ENCODE measurements around the gene STAT3. TPM values are rescaled to one million over a fixed set of nuclear protein-coding genes. Genes with fewer than 3 reads are reported as not detected.
"Not testable (repeated sequence)": the region's sequence is repeated elsewhere in the genome, so short reads cannot be mapped to it uniquely, and the experiment has no call there.

The STAT3 gene
- total RNA-seq, 1 donor from 2014 or later, result 68.0 TPM

GRCh38 chr17:42399948-42400843, 12.0 kb upstream of the STAT3 start:
- DNase-seq, result no peak
- Mint-ChIP-seq H3K9me3 (ENCODE audit: unreplicated experiment) (peaks cover 4% of the 10 kb centered on the region), H3K27ac (ENCODE audit: unreplicated experiment) (no peak overlapping the region), H3K27me3 (ENCODE audit: unreplicated experiment) (peaks cover 5% of the 10 kb centered on the region), H3K36me3 (ENCODE audit: unreplicated experiment) (no peaks in the 10 kb centered on the region), H3K4me1 (ENCODE audit: low read depth, unreplicated experiment) (peaks cover 7% of the 10 kb centered on the region), H3K4me3 (ENCODE audit: unreplicated experiment) (no peak overlapping the region)
- TF ChIP-seq CTCF (IDR thresholded peaks at IDR 0.05; ENCODE audit: partially characterized antibody, unreplicated experiment), result no peak

- peaks cover 7% of the 10 kb centered on the region for H3K4me1 Mint-ChIP-seq (ENCODE audit: low read depth, unreplicated experiment)
- no peak overlapping the region for H3K27ac Mint-ChIP-seq (ENCODE audit: unreplicated experiment)
- no peak for DNase-seq
- no peak overlapping the region for H3K4me3 Mint-ChIP-seq (ENCODE audit: unreplicated experiment)
- peaks cover 4% of the 10 kb centered on the region for H3K27me3 Mint-ChIP-seq (ENCODE audit: unreplicated experiment)
- TF ChIP-seq CTCF (IDR thresholded peaks at IDR 0.05; ENCODE audit: partially characterized antibody, unreplicated experiment), result no peak
- no peaks in the 10 kb centered on the region for H3K36me3 Mint-ChIP-seq (ENCODE audit: unreplicated experiment)
- peaks cover 4% of the 10 kb centered on the region for H3K9me3 Mint-ChIP-seq (ENCODE audit: unreplicated experiment)
Measured at GRCh38 chr17:42399121-42399520, 10.9 kb upstream of the STAT3 start.

- H3K4me1 Mint-ChIP-seq (ENCODE audit: low read depth, unreplicated experiment); H3K27me3 Mint-ChIP-seq (ENCODE audit: unreplicated experiment); H3K9me3 Mint-ChIP-seq (ENCODE audit: unreplicated experiment); H3K4me3 Mint-ChIP-seq (ENCODE audit: unreplicated experiment); H3K36me3 Mint-ChIP-seq (ENCODE audit: unreplicated experiment); H3K27ac Mint-ChIP-seq (ENCODE audit: unreplicated experiment); DNase-seq: not testable (repeated sequence)
Measured at GRCh38 chr17:42395601-42396000, 7.4 kb upstream of the STAT3 start.

- Mint-ChIP-seq H3K4me3 (ENCODE audit: unreplicated experiment) (no peak overlapping the region), H3K4me1 (ENCODE audit: low read depth, unreplicated experiment) (peaks cover 3% of the 10 kb centered on the region), H3K27ac (ENCODE audit: unreplicated experiment) (no peak overlapping the region), H3K27me3 (ENCODE audit: unreplicated experiment) (peaks cover 3% of the 10 kb centered on the region), H3K9me3 (ENCODE audit: unreplicated experiment) (peaks cover 4% of the 10 kb centered on the region), H3K36me3 (ENCODE audit: unreplicated experiment) (no peaks in the 10 kb centered on the region)
- TF ChIP-seq CTCF (IDR thresholded peaks at IDR 0.05; ENCODE audit: partially characterized antibody, unreplicated experiment), result no peak
- no peak for DNase-seq
Measured at GRCh38 chr17:42394838-42395237, 6.6 kb upstream of the STAT3 start.

GRCh38 chr17:42392692-42393415, 4.6 kb upstream of the STAT3 start:
- Mint-ChIP-seq H3K4me3 (ENCODE audit: unreplicated experiment) (peak overlapping the region; percentile 14), H3K4me1 (ENCODE audit: low read depth, unreplicated experiment) (peaks cover 3% of the 10 kb centered on the region), H3K36me3 (ENCODE audit: unreplicated experiment) (no peaks in the 10 kb centered on the region), H3K27ac (ENCODE audit: unreplicated experiment) (no peak overlapping the region), H3K9me3 (ENCODE audit: unreplicated experiment) (peaks cover 4% of the 10 kb centered on the region), H3K27me3 (ENCODE audit: unreplicated experiment) (peaks cover 5% of the 10 kb centered on the region)
- DNase-seq, result no peak
- TF ChIP-seq CTCF (IDR thresholded peaks at IDR 0.05; ENCODE audit: partially characterized antibody, unreplicated experiment), result no peak

GRCh38 chr17:42391439-42391838, 3.2 kb upstream of the STAT3 start:
- not testable (repeated sequence) for H3K4me3 Mint-ChIP-seq (ENCODE audit: unreplicated experiment); H3K27me3 Mint-ChIP-seq (ENCODE audit: unreplicated experiment); H3K9me3 Mint-ChIP-seq (ENCODE audit: unreplicated experiment); H3K36me3 Mint-ChIP-seq (ENCODE audit: unreplicated experiment); H3K4me1 Mint-ChIP-seq (ENCODE audit: low read depth, unreplicated experiment); DNase-seq; H3K27ac Mint-ChIP-seq (ENCODE audit: unreplicated experiment)

Data from glutamatergic neuron (in vitro differentiated cells).